NCI-H526 treated with DMSO at 0.1 percent for 48 hours (cell line): Measurements from ENCODE around the gene BAHCC1.
A peak's percentile ranks its signal among the peaks of the same experiment; 100 is the strongest.

Experiments used
- DNase-seq: peaks from one replicate; lab custom pipeline; 2025; lab: John Stamatoyannopoulos, UW

BAHCC1 gene

GRCh38 chr17:81493198-81494038, 98.2 kb downstream of the BAHCC1 start:
- DNase-seq: no peak

GRCh38 chr17:81494626-81495377, 99.5 kb downstream of the BAHCC1 start:
- no peak for DNase-seq

GRCh38 chr17:81498953-81499600, 103.8 kb downstream of the BAHCC1 start:
- DNase-seq: no peak

- DNase-seq: no peak
Measured at GRCh38 chr17:81499601-81499970, 104.3 kb downstream of the BAHCC1 start.

- no peak for DNase-seq
Measured at GRCh38 chr17:81500047-81500446, 104.8 kb downstream of the BAHCC1 start.

GRCh38 chr17:81502471-81503017, 107.3 kb downstream of the BAHCC1 start:
- DNase-seq: no peak

- DNase-seq: no peak
Measured at GRCh38 chr17:81503619-81504018, 108.4 kb downstream of the BAHCC1 start.

- no peak for DNase-seq
Measured at GRCh38 chr17:81508639-81509206, 113.5 kb downstream of the BAHCC1 start.

GRCh38 chr17:81509207-81509971, 114.1 kb downstream of the BAHCC1 start:
- no peak for DNase-seq

- no peak for DNase-seq
Measured at GRCh38 chr17:81509972-81510784, 114.9 kb downstream of the BAHCC1 start.

GRCh38 chr17:81510785-81511553, 115.7 kb downstream of the BAHCC1 start:
- DNase-seq: no peak

- no peak for DNase-seq
Measured at GRCh38 chr17:81511554-81511803, 116.2 kb downstream of the BAHCC1 start.

- no peak for DNase-seq
Measured at GRCh38 chr17:81511804-81512561, 116.7 kb downstream of the BAHCC1 start.

GRCh38 chr17:81512562-81513371, 117.5 kb downstream of the BAHCC1 start, which contains the start of gene ACTG1:
ACTG1 (minus strand) TSS chr17:81512799; CDS start chr17:81512354, 445 bp downstream.
- peak; percentile 61 for DNase-seq

- DNase-seq: peak; percentile 72
Measured at GRCh38 chr17:81513372-81513752, 118.1 kb downstream of the BAHCC1 start.

GRCh38 chr17:81513753-81514488, 118.7 kb downstream of the BAHCC1 start:
- peak; percentile 72 for DNase-seq

- DNase-seq: no peak
Measured at GRCh38 chr17:81514489-81514738, 119.2 kb downstream of the BAHCC1 start.
